GM12873 (cell line): ENCODE measurements around the gene TMC3.

Experiments used
- TF ChIP-seq, protein P1 (sequence below): IDR thresholded peaks from 2 replicates; pipeline ENCODE4 v1.5.1; 2012; ENCODE audit warnings: low read depth, mild to moderate bottlenecking, moderate library complexity, low read length, control low read depth; ENCODE audit not compliant: insufficient read depth; ENCODE audit errors: missing control alignments

Gene TMC3

DNA sequence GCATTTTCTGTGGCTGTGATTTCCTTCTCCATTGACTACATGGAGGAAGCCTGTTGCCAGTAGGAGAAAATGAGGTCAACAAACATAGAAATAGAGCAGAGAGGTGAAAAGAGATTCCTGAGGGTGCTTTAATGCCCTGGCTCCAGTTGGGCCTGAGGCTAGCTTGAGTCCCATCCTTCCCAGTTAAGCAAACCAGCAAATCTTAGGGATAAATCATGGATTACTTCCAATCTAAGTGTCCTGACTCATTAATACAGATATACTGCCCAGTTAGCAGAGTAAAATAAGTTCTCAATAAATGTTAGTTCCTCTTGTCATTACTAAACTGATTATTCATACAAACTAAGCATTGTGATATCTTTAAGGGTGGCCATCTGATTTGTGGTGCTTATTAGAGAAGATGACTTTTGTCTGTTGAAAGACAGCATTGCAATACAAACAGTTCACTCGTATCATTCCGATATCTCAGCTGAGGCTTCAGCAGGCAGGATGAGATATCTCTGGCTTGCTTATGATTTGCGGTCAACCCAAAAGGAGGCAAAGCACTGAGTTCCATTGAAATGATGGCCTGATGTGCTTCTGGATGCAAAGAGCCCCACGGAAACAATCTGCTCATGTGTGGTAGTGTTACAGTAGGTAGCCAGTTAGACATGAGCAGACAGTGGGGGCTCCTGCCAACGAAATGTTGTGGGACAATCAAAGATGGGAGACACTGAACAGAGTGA is 43.5 kb downstream of the TMC3 start:
- TF ChIP-seq, protein P1, sequence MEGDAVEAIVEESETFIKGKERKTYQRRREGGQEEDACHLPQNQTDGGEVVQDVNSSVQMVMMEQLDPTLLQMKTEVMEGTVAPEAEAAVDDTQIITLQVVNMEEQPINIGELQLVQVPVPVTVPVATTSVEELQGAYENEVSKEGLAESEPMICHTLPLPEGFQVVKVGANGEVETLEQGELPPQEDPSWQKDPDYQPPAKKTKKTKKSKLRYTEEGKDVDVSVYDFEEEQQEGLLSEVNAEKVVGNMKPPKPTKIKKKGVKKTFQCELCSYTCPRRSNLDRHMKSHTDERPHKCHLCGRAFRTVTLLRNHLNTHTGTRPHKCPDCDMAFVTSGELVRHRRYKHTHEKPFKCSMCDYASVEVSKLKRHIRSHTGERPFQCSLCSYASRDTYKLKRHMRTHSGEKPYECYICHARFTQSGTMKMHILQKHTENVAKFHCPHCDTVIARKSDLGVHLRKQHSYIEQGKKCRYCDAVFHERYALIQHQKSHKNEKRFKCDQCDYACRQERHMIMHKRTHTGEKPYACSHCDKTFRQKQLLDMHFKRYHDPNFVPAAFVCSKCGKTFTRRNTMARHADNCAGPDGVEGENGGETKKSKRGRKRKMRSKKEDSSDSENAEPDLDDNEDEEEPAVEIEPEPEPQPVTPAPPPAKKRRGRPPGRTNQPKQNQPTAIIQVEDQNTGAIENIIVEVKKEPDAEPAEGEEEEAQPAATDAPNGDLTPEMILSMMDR: no peak

DNA sequence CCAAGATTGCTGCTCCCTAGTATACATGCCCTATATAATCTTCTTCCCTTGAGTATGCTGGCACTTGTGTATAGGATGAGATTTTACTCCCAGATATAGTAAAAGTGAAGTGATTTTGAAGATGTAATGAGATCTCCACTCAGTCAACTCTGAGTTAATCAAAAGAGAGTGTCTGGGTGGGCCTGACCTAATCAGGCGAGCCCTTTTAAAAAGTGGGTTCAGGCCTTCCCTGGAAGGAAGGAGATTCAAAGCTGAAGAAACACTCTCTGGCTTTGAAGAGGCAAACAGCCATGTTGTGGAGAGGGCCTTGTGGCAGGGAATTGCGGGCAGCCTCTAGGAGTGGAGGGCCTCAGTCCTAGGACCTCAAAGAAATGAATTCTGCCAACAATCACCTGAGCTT is 44.6 kb downstream of the TMC3 start:
- TF ChIP-seq, protein P1: no peak

DNA sequence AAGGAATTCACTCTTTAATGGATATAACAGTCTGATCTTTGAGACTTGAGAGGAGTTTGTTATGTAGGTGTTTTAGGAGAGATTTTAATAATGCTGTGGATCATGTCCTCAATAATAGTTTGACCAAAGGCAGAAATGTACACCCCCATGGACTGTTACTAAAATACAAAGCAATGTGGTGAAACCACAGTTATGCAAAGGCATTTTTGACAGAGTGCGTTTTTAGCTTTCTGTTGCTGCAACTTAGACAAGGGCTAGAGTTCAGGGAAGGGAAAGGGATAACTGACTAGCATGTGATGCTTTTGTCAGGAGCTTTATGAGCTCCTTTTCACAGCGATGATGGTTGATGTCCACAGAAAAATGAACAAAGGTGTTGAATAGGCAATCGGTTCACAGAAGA is 46.5 kb downstream of the TMC3 start:
- TF ChIP-seq, protein P1: no peak

DNA sequence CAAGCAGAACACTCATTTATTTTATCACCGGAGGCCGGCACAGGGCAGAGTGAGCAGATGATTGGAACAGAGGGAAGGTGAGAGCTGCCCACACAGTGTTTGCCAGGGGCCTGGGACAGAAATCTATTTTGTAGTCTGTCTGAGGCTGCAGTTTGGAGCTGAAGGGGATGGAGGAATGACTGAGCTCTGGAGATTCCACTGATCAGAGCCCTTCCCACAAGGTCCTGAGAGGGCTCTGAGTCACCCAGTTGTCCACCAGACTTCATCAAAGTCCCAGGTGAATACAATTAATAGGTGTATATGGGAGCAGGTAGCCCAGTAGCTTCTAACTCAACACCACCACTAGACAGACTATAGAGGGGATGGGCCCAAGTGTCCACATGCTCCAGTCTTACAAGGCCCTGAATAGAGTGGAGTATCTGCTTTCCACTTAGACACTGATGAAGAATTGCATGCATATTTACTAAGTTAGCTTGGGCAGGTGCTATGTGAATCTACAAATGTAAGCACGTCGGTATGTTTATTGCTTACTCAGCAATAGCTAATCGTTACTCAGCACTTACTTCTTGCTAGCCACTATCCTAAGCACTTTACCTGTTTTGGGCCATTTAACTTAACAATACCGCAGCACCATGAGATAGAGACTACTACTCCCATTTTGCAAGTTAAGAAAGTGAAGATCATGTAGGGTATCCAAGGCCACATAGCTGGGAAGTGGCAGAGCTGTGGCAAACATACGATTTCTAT is 47.4 kb downstream of the TMC3 start:
- TF ChIP-seq, protein P1: no peak

DNA sequence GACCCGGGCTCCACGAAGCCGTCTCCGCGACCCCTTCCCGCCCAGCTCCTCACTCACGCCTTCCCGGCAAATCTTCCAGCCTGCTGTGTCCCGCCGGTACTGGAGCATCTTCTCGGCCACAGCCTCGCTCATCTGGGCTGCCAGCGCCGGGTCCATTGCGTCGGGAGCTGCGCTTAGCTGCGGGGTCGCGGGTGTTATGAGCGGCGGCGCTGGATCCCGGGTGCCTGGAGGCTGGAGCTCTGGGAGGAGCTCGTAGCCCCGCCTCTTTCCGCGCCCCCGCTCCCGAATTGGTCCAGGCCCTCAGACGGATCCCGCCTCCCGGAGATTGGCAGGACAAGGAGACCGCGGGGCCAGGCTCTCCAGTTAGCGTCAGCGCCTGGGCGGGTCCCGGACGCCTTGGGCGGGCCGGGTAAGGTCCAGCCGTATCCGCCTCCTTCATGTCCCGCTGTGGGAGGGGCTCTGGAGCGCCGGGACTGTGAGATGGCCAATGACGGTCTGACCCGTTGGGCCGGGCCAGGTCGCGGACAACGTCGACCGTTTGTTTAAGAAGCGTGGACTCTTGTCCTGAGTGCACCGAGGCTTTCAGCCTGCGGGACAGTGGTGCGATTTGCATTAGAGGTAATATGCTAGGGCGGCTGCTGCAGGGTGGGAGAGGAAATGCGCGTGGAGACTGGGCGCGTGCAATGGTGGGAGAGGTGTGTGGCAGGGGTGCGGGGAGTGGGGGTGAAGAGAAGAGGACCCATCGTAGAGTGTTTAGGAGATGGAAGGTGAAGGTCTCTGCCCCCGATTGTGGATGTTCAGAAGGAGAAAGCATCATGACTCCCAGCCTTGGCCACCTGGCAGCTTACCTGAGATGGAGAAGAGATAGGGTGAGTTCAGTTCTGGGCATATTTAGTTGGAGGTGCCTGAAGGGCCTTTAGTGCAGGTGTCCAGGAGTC is 49.8 kb downstream of the TMC3 start, which contains the start of gene STARD5:
STARD5 (minus strand) TSS at position 198 of the 938 bp plus-strand sequence; CDS start at position 156, 42 bp downstream.
- TF ChIP-seq, protein P1: no peak

DNA sequence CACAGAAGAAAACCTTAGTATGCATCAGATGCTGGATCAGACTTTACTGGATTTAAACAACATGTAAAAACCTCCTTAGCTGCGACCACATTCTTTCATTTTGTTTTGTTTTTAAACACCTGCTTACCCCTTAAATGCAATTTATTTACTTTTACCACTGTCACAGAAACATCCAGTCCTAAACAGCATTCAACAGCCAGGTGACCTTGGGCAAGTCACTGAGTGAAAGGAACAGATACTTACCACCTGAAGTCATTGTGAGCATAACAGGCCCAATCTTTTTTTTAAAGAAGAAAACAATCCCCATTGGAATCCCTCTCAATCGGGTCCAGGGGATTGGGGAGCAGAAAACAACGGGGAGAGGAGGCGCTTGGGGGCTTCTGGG is 50.5 kb downstream of the TMC3 start:
- TF ChIP-seq, protein P1: no peak

DNA sequence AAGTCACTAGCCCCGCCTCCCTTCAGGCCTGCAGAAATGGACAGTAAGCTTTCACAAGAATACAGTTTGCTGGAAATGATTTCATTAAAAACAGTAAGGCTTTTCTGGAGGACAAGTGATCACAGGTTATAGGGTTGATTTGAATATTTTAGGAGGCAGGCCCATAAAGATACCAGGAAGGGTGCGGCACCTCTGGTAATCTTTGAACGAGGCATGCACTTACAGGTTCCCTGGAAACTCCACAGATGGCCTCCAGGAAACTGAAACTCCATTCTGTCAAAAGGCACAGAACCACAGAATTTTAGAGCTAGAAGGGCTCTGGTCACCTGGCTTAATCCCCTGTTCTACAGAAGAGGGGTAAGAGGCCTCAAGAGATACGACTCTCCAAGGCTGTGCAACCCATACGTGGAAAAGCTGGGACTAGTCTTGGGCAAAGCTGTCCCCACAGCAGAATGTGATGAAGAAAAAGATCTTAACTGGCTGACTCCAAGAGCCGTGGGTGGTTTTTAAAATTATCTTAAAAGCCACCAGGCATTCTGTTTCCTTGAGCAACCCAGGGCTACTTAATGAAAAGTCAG is 51.2 kb downstream of the TMC3 start:
- TF ChIP-seq, protein P1: no peak
